Glutamatergic neuron (in vitro differentiated cells): ENCODE data around the gene ZFHX3. TPM values are rescaled to one million over a fixed set of nuclear protein-coding genes. Genes with fewer than 3 reads are reported as not detected.

Source experiments
- DNase-seq: peaks from one replicate; pipeline ENCODE4 v3.0.0; 2022
- H3K27ac Mint-ChIP-seq: one replicate; pipeline ENCODE4 v1.8.0; 2020; ENCODE audit warnings: mild to moderate bottlenecking, mixed read lengths, inconsistent platforms; ENCODE audit not compliant: unreplicated experiment
- H3K27me3 Mint-ChIP-seq: one replicate; pipeline ENCODE4 v1.8.0; 2020; ENCODE audit warnings: mild to moderate bottlenecking, moderate library complexity, mixed read lengths, inconsistent platforms; ENCODE audit not compliant: unreplicated experiment
- H3K36me3 Mint-ChIP-seq: one replicate; pipeline ENCODE4 v1.8.0; 2020; ENCODE audit warnings: mild to moderate bottlenecking, mixed read lengths, inconsistent platforms; ENCODE audit not compliant: unreplicated experiment
- H3K4me1 Mint-ChIP-seq: one replicate; pipeline ENCODE4 v1.8.0; 2020; ENCODE audit warnings: mild to moderate bottlenecking, low read depth, mixed read lengths, inconsistent platforms; ENCODE audit not compliant: unreplicated experiment
- H3K4me3 Mint-ChIP-seq: one replicate; pipeline ENCODE4 v1.8.0; 2020; ENCODE audit warnings: mild to moderate bottlenecking, mixed read lengths, inconsistent platforms; ENCODE audit not compliant: unreplicated experiment
- H3K9me3 Mint-ChIP-seq: one replicate; pipeline ENCODE4 v1.8.0; 2020; ENCODE audit warnings: mild to moderate bottlenecking, moderate library complexity, mixed read lengths, inconsistent platforms; ENCODE audit not compliant: unreplicated experiment
- total RNA-seq: library from RNA; stranded (reverse); fragmentation: NEBNext Ultra II Directional; extraction: Animal tissue kit (Norgen Biotek cat#: 25700); gene quantifications from one replicate; pipeline ENCODE4 v1.2.1, GENCODE V29; 2021; ENCODE audit not compliant: unreplicated experiment
- TF ChIP-seq, protein P1 (sequence below): fragments of 200-600 bp; sonication (generic); IDR thresholded peaks from one replicate; pipeline ENCODE4 v1.5.0; 2021; ENCODE audit not compliant: partially characterized antibody, unreplicated experiment

The ZFHX3 gene
- total RNA-seq, 1 donor from 2014 or later, result 6.8 TPM

DNA sequence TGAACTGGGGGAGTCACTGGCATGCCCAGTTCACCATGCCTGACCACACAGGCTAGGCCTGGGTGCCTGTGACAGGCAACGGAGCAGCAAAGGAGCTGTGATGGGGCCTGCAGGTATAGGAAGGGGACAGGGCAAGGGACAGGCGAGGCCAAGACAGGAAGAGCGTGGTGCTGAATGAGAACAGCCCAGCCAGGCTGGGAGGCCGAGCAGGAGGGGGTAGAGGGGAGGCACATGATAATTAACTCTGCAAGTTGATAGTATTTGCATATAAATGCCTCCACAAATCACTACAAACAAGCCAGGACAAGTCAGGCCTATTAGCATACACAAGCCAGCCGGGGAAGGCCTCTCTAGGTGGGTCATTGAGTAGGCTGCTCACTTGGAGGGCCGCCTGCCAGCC, 7.8 kb downstream of the ZFHX3 start:
- peaks cover 20% of the 10 kb centered on the region for H3K27me3 Mint-ChIP-seq

DNA sequence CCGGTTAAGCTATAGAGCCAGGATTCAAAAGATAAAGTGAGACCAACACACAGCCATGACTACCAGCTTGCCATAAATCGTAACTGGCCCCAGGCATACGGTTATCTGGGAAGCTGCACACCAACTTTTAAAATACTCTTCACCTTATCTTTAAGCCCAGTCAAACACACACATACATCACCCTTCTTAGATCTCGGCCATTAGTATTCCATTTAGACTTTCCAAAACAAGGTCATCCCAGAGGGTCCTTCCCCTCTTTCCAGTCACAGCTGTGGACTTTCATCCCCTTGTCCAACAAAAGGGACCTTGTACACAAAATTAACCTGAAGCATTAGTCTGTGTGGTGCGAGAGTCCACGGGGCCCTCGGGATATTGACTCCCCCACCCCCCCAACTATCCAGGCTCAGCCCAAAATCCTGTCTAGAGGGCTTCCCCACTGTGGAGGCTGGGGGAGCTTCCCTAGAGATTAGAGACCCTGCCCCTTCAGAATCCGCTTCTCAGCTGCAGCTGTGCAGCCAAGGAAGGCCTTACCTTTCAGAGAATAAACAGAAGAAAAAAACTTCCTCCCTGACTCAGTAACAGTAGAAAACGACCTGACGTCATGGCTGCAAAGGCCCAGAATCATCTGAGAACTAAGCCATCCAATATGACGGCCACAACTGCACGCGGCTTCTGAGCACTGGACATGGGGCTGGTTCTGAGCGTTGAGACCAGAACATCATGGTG, 9.9 kb downstream of the ZFHX3 start:
- peaks cover 21% of the 10 kb centered on the region for H3K27me3 Mint-ChIP-seq
- DNase-seq, result no peak
- H3K4me3 Mint-ChIP-seq, result no peak overlapping the region
- peaks cover 13% of the 10 kb centered on the region for H3K4me1 Mint-ChIP-seq
- TF ChIP-seq, protein P1, sequence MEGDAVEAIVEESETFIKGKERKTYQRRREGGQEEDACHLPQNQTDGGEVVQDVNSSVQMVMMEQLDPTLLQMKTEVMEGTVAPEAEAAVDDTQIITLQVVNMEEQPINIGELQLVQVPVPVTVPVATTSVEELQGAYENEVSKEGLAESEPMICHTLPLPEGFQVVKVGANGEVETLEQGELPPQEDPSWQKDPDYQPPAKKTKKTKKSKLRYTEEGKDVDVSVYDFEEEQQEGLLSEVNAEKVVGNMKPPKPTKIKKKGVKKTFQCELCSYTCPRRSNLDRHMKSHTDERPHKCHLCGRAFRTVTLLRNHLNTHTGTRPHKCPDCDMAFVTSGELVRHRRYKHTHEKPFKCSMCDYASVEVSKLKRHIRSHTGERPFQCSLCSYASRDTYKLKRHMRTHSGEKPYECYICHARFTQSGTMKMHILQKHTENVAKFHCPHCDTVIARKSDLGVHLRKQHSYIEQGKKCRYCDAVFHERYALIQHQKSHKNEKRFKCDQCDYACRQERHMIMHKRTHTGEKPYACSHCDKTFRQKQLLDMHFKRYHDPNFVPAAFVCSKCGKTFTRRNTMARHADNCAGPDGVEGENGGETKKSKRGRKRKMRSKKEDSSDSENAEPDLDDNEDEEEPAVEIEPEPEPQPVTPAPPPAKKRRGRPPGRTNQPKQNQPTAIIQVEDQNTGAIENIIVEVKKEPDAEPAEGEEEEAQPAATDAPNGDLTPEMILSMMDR, result no peak
- peaks cover 5% of the 10 kb centered on the region for H3K36me3 Mint-ChIP-seq
- H3K9me3 Mint-ChIP-seq, result peaks cover 8% of the 10 kb centered on the region
- no peak overlapping the region for H3K27ac Mint-ChIP-seq

More for the DNA sequence above, 7.8 kb downstream of the ZFHX3 start:
- TF ChIP-seq, protein P1, result no peak
- no peak for DNase-seq
- H3K4me3 Mint-ChIP-seq, result no peak overlapping the region
- peaks cover 14% of the 10 kb centered on the region for H3K4me1 Mint-ChIP-seq
- peaks cover 5% of the 10 kb centered on the region for H3K36me3 Mint-ChIP-seq
- no peak overlapping the region for H3K27ac Mint-ChIP-seq
- H3K9me3 Mint-ChIP-seq, result peaks cover 6% of the 10 kb centered on the region

GRCh38 chr16:73037331-73037745, 10.6 kb downstream of the ZFHX3 start:
- Mint-ChIP-seq H3K4me1 (peaks cover 18% of the 10 kb centered on the region), H3K27me3 (peaks cover 23% of the 10 kb centered on the region), H3K4me3 (no peak overlapping the region), H3K27ac (no peak overlapping the region), H3K9me3 (peaks cover 5% of the 10 kb centered on the region), H3K36me3 (peaks cover 5% of the 10 kb centered on the region)
- no peak for DNase-seq
- TF ChIP-seq, protein P1, result no peak

GRCh38 chr16:73036074-73036826, 11.7 kb downstream of the ZFHX3 start:
- Mint-ChIP-seq H3K4me1 (peaks cover 20% of the 10 kb centered on the region), H3K27ac (no peak overlapping the region), H3K9me3 (peaks cover 5% of the 10 kb centered on the region), H3K4me3 (no peak overlapping the region), H3K27me3 (peaks cover 27% of the 10 kb centered on the region), H3K36me3 (peaks cover 3% of the 10 kb centered on the region)
- DNase-seq, result no peak
- TF ChIP-seq, protein P1, result no peak

DNA sequence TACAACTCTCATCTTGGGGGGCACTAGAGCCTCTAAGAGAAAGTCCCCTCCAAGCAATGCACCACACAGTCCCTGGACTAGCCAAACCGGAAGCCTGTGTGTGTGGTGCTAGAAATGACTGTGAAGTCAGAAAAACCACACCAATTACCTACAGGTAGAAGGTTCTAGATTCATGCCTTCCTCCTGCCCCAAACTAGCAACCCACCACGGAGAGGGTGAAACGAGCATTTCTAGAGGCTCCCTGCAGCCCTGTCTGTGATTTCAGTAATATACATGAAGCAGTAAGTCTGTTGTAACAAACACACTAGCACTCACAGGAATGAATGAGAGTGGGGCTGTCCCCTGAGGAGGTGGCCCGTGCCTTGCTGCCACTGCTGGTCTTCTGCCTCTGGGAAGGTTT, 13.6 kb downstream of the ZFHX3 start:
- TF ChIP-seq, protein P1, result no peak
- Mint-ChIP-seq H3K4me1 (peaks cover 20% of the 10 kb centered on the region), H3K36me3 (no peaks in the 10 kb centered on the region), H3K4me3 (no peak overlapping the region), H3K27me3 (peaks cover 30% of the 10 kb centered on the region), H3K9me3 (peaks cover 5% of the 10 kb centered on the region), H3K27ac (no peak overlapping the region)
- DNase-seq, result no peak
